ENCODE measurements around the gene HTR4.

HTR4 gene

GRCh38 chr5:148607406-148607805, 46.9 kb downstream of the HTR4 start:
- no peak for DNase-seq (ENCODE audit: low read depth)

DNA sequence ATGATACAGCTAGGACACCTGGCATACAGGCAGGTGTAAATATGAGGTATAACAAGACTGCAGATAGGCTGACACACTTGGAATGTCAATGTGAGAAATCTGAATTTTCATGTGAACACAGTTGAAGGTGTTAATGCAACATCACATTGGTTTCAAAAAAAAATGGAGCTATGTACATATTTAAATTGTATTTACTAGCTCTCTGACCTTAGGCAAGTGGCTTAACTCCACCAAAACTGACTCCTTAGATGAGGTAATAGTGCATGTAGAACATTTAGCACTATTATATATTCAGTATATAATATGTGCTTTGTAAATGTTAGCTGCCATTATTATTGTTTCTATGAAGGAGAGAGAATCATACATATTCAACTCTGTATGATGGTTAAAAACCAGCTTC, 48.0 kb downstream of the HTR4 start:
- DNase-seq (ENCODE audit: low read depth) = no peak

GRCh38 chr5:148599187-148599586, 55.1 kb downstream of the HTR4 start:
- DNase-seq (ENCODE audit: low read depth) = no peak

DNA sequence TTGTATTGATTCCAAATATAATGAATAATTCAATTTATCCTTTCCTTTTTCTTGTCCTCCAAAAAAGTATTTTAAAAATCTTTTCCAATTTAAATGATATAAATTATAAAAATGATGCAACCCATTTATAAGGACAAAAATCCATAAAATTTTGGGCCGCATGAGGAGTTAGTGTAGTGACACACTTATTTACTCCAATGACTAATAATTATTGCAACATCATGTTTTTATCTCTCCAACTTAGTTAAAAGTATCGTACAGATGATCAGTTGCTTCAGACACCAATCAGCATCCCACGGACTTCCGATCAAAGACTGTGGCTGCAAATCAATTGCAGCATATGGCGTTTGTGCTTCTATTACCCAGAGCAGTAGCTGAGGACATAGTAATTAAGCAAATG, 58.6 kb downstream of the HTR4 start:
- DNase-seq (ENCODE audit: low read depth) = no peak

DNA sequence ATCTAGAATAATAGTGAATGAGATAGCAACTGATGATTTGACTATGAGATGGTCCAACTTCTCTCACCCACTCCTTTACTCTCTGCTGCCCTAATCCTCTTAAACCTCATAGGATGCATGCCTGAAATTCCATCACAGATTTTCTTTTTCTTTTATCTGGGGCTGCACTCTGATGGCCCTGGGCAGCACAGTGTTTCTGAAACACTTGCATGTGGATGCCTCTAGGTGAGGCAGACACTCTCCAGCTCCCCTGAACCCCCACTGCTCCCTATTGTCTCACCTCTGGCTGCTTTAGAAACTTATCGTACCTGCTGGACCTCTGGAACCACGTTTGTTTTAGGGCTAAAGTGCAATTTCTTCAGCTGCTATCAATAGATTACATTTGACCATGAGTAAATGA, 67.5 kb downstream of the HTR4 start:
- no peak for DNase-seq (ENCODE audit: low read depth)

DNA sequence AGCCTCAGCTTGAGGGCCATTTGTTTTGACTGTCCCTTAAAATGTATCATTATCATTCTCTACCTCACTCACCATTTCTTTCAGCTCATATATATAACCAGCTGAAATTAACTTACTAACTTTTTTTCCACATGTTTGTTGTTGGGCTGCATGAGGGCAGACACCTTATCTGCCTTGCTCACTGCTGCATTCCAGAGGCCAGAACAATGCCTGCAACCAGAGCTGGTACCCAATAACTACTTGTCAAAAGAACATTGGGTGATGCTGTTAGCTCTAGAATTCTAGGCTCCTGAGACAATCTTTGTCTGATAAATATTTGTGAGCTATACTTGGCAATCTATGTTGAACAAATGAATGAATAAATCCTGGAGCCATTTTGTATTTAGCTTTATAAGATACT, 68.3 kb downstream of the HTR4 start:
- DNase-seq (ENCODE audit: low read depth) = no peak

DNA sequence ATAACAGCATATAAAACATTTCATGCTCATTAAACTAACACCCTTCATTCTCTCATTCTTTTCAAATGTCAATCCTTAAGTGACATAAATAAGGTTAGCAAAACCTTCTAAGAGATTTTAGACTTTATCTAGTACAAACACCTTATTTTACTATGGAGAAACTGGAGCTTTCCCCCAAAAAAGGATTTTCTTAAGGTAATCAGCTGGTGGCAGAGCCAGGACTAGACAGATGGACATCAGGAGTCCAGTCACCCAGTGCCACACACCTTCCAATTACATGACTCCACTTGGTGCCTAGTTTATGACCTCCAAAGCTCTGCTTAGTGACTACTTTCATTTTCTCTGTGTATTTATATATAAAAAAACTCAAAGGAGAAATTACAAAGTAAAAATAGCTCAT, 70.2 kb downstream of the HTR4 start:
- DNase-seq (ENCODE audit: low read depth) = no peak

DNA sequence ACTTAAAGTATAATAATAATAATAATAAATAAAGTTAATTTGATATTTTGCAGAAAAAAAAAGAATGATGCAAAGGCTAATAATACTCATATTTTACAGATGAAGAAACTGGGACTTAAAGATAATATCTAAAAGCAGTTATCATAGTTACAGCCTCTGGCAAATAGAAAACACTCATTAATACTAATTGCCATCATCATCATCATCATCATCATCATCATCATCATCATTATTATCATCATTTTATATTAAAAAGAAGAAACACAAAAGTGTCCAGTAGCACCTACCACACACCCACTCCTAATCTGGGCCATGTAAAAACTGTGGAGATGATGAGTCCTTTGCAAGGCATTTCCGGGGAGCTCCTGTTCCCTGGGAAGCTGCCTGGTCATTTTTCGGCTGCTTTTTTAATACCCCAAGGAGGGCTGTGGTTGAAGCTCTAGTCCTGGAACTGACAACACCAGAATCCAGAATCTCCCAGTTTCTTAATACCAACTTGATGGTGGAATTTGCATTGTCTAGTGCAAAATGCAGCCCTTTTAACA, 70.8 kb downstream of the HTR4 start:
- no peak for DNase-seq (ENCODE audit: low read depth)

DNA sequence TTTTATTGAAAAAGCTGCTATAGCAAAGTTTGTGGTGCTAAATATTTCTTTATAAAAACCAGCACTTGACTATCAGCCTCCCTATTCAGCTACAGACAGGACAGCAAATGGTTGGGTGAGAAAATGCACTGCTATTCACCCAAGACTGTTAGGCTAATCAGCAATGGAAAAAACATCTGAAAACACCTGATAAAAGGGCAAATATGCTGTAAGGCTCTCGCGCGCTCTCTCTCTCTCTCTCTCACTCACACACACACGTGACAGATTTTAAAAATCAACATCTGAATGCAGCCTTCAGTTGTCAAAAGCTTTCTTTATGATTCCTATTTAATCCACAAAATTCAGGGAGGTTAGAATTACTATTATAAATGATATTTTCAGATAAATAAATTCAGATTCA, 80.2 kb downstream of the HTR4 start:
- DNase-seq (ENCODE audit: low read depth) = no peak

GRCh38 chr5:148573374-148573773, 81.0 kb downstream of the HTR4 start:
- DNase-seq (ENCODE audit: low read depth) = no peak

- DNase-seq (ENCODE audit: low read depth) = no peak
These were observed 84.4 kb downstream of the HTR4 start for GRCh38 chr5:148569948-148570347.

DNA sequence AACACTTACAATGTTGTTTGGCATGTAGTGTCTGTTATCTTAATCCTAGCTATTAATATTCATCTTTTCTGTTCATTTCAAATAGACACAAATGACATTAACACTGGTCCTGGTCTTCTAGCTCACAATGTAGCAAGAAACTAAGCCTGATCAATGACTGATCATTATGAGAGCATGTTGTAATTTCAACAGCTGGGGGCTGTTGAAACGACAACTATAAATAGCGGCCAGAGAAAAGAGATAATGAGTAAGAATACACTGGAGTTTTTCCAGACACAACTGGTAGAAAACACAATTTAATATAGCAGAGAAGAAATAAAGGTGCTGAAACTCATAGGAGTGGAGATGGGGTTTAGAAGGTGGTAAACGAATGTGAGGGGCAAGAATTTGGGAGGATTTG, 89.2 kb downstream of the HTR4 start:
- no peak for DNase-seq (ENCODE audit: low read depth)

- no peak for DNase-seq (ENCODE audit: low read depth)
These were observed 91.3 kb downstream of the HTR4 start for GRCh38 chr5:148563021-148563420.

DNA sequence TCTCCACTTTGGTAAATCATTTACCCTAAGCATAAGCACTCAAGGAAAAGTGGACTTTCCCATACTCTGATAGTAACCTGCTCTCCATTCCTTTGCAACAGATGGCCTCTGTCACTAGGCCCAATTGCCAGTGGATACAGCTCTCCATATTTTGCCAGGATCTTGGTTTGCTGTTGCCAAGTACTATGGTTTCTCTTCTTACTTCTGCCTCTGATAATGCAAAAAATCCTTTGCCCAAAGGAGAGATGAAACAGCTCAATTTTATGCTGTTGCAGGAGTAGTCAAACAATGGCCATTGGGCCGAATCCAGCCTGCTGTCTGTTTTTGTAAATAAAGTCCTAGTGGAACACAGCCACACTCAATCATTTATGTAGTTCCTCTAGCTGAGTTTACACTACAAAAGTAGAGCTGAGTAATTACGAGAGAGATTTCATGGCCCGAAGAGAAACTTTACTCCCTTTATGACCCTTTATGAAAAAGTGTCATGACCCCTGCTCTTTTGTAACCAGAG, 92.5 kb downstream of the HTR4 start:
- no peak for DNase-seq (ENCODE audit: low read depth)

GRCh38 chr5:148559461-148559860, 94.9 kb downstream of the HTR4 start:
- DNase-seq (ENCODE audit: low read depth) = no peak

- DNase-seq (ENCODE audit: low read depth) = no peak
These were observed 95.4 kb downstream of the HTR4 start for GRCh38 chr5:148558892-148559291.

DNA sequence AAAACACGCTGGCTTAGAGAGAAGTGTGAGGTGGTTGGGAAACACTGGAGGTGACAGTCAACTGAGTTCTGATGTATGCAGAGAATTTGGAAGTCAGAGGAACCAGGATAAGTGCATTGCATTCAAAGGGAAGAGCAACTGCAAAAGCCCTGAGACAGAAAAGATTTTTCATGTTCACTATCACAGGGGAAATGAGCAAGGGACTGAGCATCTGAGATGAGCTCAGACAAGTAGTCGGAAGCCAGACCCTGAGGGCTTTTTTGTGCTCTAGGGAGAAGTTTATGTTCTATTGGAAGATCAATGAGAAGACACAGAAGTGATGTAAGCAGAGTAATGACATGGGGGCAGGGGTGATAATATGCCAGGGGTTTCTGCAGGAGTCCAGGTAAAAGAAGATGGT, 97.5 kb downstream of the HTR4 start:
- DNase-seq (ENCODE audit: low read depth) = no peak

DNA sequence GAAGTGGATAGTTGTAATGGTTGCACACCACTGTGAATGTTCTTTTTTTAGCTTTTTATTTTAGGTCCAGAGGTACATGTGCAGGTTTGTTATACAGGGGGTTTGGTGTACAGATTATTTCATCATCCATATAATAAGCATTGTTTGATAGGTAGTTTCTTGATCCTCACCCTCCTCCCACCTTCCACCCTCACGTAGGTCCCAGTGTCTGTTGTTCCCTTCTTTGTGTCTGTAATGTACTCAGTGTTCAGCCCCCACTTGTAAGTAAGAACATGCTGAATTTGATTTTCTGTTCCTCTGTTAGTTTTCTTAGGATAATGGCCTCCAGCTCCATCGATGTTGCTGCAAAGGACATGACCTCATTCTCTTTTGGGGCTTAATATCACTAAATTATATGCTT, 99.7 kb downstream of the HTR4 start:
- DNase-seq (ENCODE audit: low read depth) = no peak

DNA sequence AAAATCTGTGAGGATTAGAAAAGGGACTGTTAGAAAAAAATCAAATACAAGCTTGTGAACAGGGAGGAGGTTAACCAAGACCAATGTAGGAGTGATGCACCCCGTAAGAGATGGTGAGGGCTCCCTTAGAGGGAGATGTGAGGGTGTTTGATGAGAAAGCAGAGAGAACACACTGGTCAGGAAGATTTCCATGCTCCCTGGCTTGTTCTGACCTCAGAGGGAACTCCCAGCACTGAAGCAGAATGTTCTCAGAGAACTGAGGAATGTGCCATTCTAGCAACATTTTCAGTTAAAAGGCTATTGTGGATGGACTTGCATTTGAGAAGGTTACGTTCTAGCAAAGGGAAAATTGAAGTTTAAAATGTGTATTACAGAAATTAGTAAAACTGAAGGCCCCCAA, 110.6 kb downstream of the HTR4 start:
- no peak for DNase-seq (ENCODE audit: low read depth)

DNA sequence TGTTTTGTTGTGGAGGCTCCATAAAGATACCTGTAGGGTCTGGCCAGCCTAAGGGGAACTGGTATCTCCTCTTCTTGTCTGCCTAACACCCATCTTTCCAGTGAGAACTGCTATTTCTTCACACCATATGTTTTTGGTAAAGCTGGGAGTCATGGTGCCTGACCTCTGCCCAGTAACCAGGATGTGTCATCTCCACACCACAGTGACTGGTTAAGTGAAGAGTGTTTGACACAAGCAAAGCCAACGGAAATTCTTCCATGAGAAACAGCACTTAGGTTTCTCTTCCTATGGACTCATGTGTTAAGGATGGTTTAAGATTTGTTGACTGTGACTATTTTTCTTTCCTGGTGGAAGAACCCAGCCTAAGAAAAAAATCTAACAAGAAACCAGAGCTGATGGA, 111.5 kb downstream of the HTR4 start:
- DNase-seq (ENCODE audit: low read depth) = no peak

DNA sequence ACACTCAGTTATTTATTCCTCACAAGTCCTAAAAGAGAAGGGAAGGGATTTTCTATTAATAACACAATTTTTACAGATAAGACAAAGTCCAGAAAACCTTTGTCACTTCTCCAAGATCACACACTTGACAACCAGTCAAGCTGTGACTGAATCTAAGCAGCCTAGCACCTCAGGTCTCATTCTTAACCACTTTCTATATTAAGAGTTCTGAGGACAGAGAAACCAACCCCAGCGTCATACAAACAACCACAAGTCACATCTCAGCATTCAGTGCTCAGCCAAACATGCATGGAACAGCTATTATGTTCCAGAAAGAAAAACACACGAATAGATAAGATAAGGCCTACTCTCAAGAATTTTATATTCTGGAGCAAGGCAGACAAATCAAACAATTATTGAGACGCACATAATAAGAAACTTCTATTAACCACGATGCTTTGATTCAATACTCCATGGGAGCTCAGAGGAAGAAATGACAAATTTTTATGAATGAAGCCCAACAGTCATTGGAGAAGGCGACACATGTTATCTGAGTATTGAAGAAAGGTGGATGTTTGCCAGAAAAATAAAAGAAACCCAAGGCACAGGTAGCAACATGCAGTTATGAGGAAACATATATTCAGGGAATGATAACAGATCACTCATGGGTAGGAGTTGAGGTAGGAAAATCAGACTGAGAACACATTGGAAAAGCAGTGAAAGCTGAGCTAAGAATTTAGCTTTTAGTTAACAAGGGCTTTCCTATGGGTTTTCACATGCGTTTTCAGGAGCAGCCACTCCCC, 113.1 kb downstream of the HTR4 start:
- DNase-seq (ENCODE audit: low read depth) = no peak

DNA sequence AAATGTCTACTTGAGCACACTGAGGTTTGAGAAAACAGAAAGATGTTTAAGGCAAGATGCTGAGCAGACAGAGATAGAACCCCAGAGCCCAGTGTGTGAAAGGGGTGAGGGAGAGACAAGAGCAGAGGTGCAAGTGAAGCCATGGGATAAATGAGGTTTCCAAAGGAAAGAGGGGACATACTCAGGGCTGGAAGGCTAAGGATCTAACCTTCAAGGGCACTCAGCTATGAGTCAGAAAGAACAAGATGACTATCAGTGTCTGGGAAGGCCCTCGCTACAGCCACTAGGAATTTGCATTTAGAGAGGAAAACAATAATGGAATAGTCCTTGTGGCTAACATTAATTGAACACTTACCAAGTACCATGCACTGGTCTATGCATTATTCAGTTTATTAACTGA, 113.7 kb downstream of the HTR4 start:
- no peak for DNase-seq (ENCODE audit: low read depth)

DNA sequence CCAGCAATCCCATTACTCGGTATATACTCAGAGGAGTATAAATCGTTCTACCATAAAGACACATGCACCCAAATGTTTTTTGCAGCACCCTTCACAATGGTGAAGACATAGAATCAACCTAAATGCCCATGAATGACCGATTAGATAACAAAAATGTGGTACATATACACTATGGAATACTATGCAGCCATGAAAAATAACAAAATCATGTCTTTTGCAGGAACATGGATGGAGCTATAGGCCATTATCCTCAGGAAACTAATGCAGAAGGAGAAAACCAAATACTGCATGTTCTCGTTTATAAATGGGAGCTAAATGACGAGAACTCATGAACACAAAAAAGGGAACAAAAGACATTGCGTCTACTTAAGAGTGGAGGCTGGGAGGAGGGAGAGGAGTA, 114.5 kb downstream of the HTR4 start:
- no peak for DNase-seq (ENCODE audit: low read depth)

- DNase-seq (ENCODE audit: low read depth) = no peak
These were observed 119.1 kb downstream of the HTR4 start for GRCh38 chr5:148535190-148535589.

All from activated T-helper 9 cell treated with anti-CD3 and anti-CD28 coated beads, Interleukin-2, amount 50 U/mL, for 16 hours (primary cell).